Liver (tissue), 9 donors: ENCODE data around the gene EPHB2. TPM values are rescaled to one million over a fixed set of nuclear protein-coding genes. Genes with fewer than 3 reads are reported as not detected.

Experiments used
- DNase-seq: peaks from one replicate; pipeline ENCODE4 v3.0.0-alpha.2; 2017; ENCODE audit warnings: low spot score
- H3K27ac ChIP-seq, 2 donors: one replicate each; pipeline ENCODE4 v1.7.0; 2013; ENCODE audit warnings: inconsistent platforms in 2 of 2, low read length in 2 of 2, control low read depth in 1 of 2, low read depth in 1 of 2, mild to moderate bottlenecking in 1 of 2
- H3K27me3 ChIP-seq, 4 donors: one replicate each; pipeline versions ENCODE4 v1.6.1 to v1.7.0; 2013; ENCODE audit warnings: low read length in 3 of 4, inconsistent platforms in 1 of 4, mild to moderate bottlenecking in 1 of 4, moderate library complexity in 1 of 4; ENCODE audit not compliant: control insufficient read depth in 4 of 4, insufficient read depth in 4 of 4
- H3K36me3 ChIP-seq, 4 donors: one replicate each; pipeline versions ENCODE4 v1.6.1 to v1.7.0; 2013; ENCODE audit warnings: low read length in 3 of 4, mild to moderate bottlenecking in 3 of 4, low read depth in 1 of 4, moderate library complexity in 1 of 4; ENCODE audit not compliant: control insufficient read depth in 4 of 4, insufficient read depth in 3 of 4
- H3K4me1 ChIP-seq, 4 donors: one replicate each; pipeline versions ENCODE4 v1.6.1 to v1.7.0; 2013; ENCODE audit warnings: low read length in 3 of 4, mild to moderate bottlenecking in 3 of 4, moderate library complexity in 1 of 4; ENCODE audit not compliant: control insufficient read depth in 4 of 4, insufficient read depth in 4 of 4
- H3K4me3 ChIP-seq, 3 donors: one replicate each; pipeline versions ENCODE4 v1.6.1 to v1.7.0; 2013; ENCODE audit warnings: low read length in 3 of 3, control low read depth in 1 of 3, low read depth in 1 of 3, mild to moderate bottlenecking in 1 of 3
- H3K9ac ChIP-seq, 2 donors: one replicate each; pipeline ENCODE4 v1.7.0; 2013; ENCODE audit warnings: low read length in 2 of 2, mild to moderate bottlenecking in 2 of 2, moderate library complexity in 2 of 2, control low read depth in 1 of 2, low read depth in 1 of 2
- H3K9me3 ChIP-seq, 4 donors: one replicate each; pipeline versions ENCODE4 v1.6.1 to v1.7.0; 2013; ENCODE audit warnings: low read length in 3 of 4; ENCODE audit not compliant: control insufficient read depth in 4 of 4
- EGR1 ChIP-seq, 2 donors: IDR thresholded peaks; 2 replicates each; pipeline ENCODE4 v1.6.1; 2016 to 2018; ENCODE audit warnings: antibody characterized with exemption in 2 of 2, low read depth in 2 of 2
- FOXA1 ChIP-seq: IDR thresholded peaks from 2 replicates; pipeline ENCODE4 v1.6.1; 2016; ENCODE audit warnings: antibody characterized with exemption
- FOXA2 ChIP-seq: IDR thresholded peaks from 2 replicates; pipeline ENCODE4 v1.6.1; 2016; ENCODE audit warnings: antibody characterized with exemption
- GABPA ChIP-seq, 2 donors: IDR thresholded peaks in 1 of 2; conservative IDR thresholded peaks in 1 of 2; 2 replicates each; pipeline ENCODE4 v1.6.1; 2016; ENCODE audit warnings: antibody characterized with exemption in 2 of 2, mild to moderate bottlenecking in 1 of 2, moderate library complexity in 1 of 2
- HNF4A ChIP-seq, 2 donors: conservative IDR thresholded peaks; 2 replicates each; pipeline ENCODE4 v1.6.1; 2016; ENCODE audit warnings: antibody characterized with exemption in 2 of 2, mild to moderate bottlenecking in 2 of 2
- JUND ChIP-seq, 2 donors: IDR thresholded peaks; 2 replicates each; pipeline ENCODE4 v1.6.1; 2016; ENCODE audit warnings: antibody characterized with exemption in 2 of 2
- NR2F2 ChIP-seq: IDR thresholded peaks from 2 replicates; pipeline ENCODE4 v1.6.1; 2016; ENCODE audit warnings: antibody characterized with exemption
- RAD21 ChIP-seq, 2 donors: IDR thresholded peaks; 2 replicates each; pipeline ENCODE4 v1.6.1; 2016; ENCODE audit warnings: antibody characterized with exemption in 2 of 2, mild to moderate bottlenecking in 2 of 2
- TAF1 ChIP-seq: conservative IDR thresholded peaks from 2 replicates; pipeline ENCODE4 v1.6.1; 2016; ENCODE audit warnings: antibody characterized with exemption, mild to moderate bottlenecking
- WGBS: extraction: QIAGEN DNeasy Blood & Tissue Kit; methylation state at CpG from one replicate; pipeline ENCODE4 v1.1.7; 2013; 5-methylcytosine and 5-hydroxymethylcytosine counted together
- polyA plus RNA-seq, 2 donors: library from polyadenylated mRNA; stranded (reverse) in 1 of 2; unstranded in 1 of 2; fragments of 200-250 nt in 1 of 2; fragments of >200 nt in 1 of 2; fragmentation: Nextera tagmentation in 1 of 2; extraction: Ambion mirVana in 1 of 2; gene quantifications; one replicate each; pipeline versions ENCODE4 v1.2.1 to v1.2.3, GENCODE V29; 2013 to 2015
- total RNA-seq, 2 donors: library from RNA; depleted of rRNA; stranded (reverse); fragments of >200 nt; gene quantifications; one replicate each; pipeline ENCODE4 v1.2.3, GENCODE V29; 2014
- TF ChIP-seq, protein P1 (sequence below): IDR thresholded peaks from 2 replicates; pipeline ENCODE4 v1.6.1; 2016; ENCODE audit warnings: antibody characterized with exemption, mild to moderate bottlenecking
- TF ChIP-seq, protein P2 (sequence below): IDR thresholded peaks from 2 replicates; pipeline ENCODE4 v1.6.1; 2016; ENCODE audit warnings: antibody characterized with exemption
- TF ChIP-seq, protein P3 (sequence below): fragments of 150-350 bp; IDR thresholded peaks from 2 replicates; pipeline ENCODE4 v1.5.1; 2017; ENCODE audit warnings: improper control_type of control experiment, low read depth, low read length; ENCODE audit not compliant: missing input control
- TF ChIP-seq, protein P4 (sequence below): IDR thresholded peaks from 2 replicates; pipeline ENCODE4 v1.6.1; 2016; ENCODE audit warnings: antibody characterized with exemption
- TF ChIP-seq, protein P5 (sequence below): IDR thresholded peaks from 2 replicates; pipeline ENCODE4 v1.6.1; 2016; ENCODE audit warnings: antibody characterized with exemption
- donor health status: healthy.
- donor health status: healthy.
- donor health status: healthy.
- donor health status: healthy.
- donor health status: healthy.

The EPHB2 gene
- total and polyA plus RNA-seq, 4 donors = 0.07 to 1.0 (median 0.38) TPM

DNA sequence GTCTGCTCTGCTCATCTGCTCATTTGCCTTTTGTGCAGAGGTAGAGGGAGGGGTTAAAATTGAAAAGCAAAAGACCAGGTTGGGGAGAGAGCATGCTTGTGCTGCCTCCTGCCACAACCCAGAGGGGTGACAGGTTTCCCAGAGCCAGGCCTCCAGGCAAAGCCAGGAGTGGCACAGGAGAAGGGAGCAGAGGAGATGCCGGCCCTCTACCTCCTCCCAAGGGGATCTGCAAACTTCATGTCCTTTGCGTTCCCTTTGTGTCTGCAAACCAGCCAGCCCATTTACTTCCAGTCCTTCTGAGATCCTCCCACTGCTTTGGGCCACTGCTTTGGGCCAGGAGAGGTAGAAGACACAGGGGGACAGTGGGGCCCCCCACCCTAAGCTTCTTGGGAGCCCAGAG is 67.8 kb downstream of the EPHB2 start (continued):
- TF ChIP-seq, protein P1, sequence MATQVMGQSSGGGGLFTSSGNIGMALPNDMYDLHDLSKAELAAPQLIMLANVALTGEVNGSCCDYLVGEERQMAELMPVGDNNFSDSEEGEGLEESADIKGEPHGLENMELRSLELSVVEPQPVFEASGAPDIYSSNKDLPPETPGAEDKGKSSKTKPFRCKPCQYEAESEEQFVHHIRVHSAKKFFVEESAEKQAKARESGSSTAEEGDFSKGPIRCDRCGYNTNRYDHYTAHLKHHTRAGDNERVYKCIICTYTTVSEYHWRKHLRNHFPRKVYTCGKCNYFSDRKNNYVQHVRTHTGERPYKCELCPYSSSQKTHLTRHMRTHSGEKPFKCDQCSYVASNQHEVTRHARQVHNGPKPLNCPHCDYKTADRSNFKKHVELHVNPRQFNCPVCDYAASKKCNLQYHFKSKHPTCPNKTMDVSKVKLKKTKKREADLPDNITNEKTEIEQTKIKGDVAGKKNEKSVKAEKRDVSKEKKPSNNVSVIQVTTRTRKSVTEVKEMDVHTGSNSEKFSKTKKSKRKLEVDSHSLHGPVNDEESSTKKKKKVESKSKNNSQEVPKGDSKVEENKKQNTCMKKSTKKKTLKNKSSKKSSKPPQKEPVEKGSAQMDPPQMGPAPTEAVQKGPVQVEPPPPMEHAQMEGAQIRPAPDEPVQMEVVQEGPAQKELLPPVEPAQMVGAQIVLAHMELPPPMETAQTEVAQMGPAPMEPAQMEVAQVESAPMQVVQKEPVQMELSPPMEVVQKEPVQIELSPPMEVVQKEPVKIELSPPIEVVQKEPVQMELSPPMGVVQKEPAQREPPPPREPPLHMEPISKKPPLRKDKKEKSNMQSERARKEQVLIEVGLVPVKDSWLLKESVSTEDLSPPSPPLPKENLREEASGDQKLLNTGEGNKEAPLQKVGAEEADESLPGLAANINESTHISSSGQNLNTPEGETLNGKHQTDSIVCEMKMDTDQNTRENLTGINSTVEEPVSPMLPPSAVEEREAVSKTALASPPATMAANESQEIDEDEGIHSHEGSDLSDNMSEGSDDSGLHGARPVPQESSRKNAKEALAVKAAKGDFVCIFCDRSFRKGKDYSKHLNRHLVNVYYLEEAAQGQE = no peak
- no peak for TF ChIP-seq EGR1 (IDR thresholded peaks at IDR 0.05; ENCODE audit: low read depth in 2 of 2)
- TF ChIP-seq HNF4A (conservative IDR thresholded peaks at IDR 0.05) = no peak
- TF ChIP-seq FOXA1 = no peak
- no peak for TF ChIP-seq GABPA (IDR thresholded peaks at IDR 0.05 in 1 of 2, conservative IDR thresholded peaks at IDR 0.05 in 1 of 2)
- TF ChIP-seq, protein P2, sequence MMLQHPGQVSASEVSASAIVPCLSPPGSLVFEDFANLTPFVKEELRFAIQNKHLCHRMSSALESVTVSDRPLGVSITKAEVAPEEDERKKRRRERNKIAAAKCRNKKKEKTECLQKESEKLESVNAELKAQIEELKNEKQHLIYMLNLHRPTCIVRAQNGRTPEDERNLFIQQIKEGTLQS = no peak

DNA sequence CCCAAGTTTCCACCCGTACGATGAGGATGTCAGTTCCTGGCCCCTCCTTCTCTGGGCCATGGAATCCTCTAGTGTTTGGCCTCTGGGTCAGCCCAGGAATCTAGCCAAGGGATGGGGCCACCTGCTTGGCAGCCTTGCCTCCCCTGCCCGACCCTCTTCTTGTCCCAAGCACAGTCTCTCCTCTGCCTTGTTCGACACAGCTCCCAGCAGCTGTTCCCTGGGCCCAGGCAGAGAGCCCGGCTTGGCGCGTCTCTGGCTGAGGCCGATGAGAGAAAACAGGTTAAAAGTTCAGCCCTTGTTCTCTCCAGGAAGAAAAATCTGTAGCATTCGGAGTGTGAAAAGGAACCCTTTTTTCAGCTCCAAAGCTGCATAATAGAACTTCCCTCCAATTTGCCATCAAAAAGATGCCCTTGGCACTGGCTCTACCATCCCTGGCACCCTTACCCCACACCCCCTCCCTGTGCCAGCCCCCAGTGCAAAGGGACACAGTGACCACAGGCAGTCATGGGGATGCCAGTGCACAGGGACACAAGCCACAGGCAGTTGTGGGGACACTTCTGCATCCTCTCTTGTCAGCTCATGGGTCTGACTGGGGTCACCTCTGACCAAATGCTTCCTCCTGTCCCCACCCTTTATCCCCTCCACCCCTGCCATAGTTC is 68.4 kb downstream of the EPHB2 start:
- H3K27me3 ChIP-seq = no peaks in the 10 kb centered on the region
- no peak overlapping the region for H3K27ac ChIP-seq
- TF ChIP-seq, protein P3, sequence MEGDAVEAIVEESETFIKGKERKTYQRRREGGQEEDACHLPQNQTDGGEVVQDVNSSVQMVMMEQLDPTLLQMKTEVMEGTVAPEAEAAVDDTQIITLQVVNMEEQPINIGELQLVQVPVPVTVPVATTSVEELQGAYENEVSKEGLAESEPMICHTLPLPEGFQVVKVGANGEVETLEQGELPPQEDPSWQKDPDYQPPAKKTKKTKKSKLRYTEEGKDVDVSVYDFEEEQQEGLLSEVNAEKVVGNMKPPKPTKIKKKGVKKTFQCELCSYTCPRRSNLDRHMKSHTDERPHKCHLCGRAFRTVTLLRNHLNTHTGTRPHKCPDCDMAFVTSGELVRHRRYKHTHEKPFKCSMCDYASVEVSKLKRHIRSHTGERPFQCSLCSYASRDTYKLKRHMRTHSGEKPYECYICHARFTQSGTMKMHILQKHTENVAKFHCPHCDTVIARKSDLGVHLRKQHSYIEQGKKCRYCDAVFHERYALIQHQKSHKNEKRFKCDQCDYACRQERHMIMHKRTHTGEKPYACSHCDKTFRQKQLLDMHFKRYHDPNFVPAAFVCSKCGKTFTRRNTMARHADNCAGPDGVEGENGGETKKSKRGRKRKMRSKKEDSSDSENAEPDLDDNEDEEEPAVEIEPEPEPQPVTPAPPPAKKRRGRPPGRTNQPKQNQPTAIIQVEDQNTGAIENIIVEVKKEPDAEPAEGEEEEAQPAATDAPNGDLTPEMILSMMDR = no peak
- TF ChIP-seq FOXA2 (no peak), TAF1 (no peak), JUND (IDR thresholded peaks at IDR 0.05) (no peak), RAD21 (IDR thresholded peaks at IDR 0.05) (no peak)
- TF ChIP-seq, protein P4, sequence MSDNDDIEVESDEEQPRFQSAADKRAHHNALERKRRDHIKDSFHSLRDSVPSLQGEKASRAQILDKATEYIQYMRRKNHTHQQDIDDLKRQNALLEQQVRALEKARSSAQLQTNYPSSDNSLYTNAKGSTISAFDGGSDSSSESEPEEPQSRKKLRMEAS = no peak
- H3K4me3 ChIP-seq = no peak overlapping the region
- no peaks in the 10 kb centered on the region for H3K4me1 ChIP-seq
- no peak overlapping the region for H3K9ac ChIP-seq
- no peaks in the 10 kb centered on the region for H3K36me3 ChIP-seq
- no peaks in the 10 kb centered on the region for H3K9me3 ChIP-seq
- WGBS = 56% methylated on average over 9 of the region's 9 CpGs
- DNase-seq = no peak

DNA sequence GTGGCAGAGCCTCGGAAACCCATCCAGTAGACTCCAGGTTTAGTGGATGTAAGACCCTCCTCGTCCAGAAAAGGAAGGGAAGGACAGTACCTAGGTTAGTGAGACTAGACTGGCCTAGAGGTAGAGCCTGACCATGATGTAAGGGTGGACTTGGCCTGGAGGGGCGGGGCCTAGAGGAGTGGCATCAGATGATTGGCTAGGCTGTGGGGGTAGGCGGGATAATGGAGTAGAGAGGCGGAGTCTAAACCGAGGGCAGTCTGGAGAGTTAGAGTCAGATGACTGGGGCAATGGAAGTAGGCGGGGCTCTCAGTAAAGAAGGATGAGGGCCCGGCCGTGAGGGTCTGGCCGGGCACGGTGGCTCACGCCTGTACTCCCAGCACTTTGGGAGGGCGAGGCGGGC is 70.1 kb downstream of the EPHB2 start:
- Histone ChIP-seq H3K27ac (no peak overlapping the region), H3K4me1 (no peaks in the 10 kb centered on the region), H3K9ac (no peak overlapping the region), H3K4me3 (no peak overlapping the region), H3K9me3 (no peaks in the 10 kb centered on the region), H3K27me3 (no peaks in the 10 kb centered on the region), H3K36me3 (no peaks in the 10 kb centered on the region)
- DNase-seq = peak; percentile 40
- 84% methylated on average over 14 of the region's 14 CpGs for WGBS
- TF ChIP-seq HNF4A (conservative IDR thresholded peaks at IDR 0.05) (no peak), FOXA1 (no peak), GABPA (IDR thresholded peaks at IDR 0.05 in 1 of 2, conservative IDR thresholded peaks at IDR 0.05 in 1 of 2) (no peak), NR2F2 (no peak), RAD21 (IDR thresholded peaks at IDR 0.05) (no peak), JUND (IDR thresholded peaks at IDR 0.05) (no peak), TAF1 (no peak)
- TF ChIP-seq, protein P5, sequence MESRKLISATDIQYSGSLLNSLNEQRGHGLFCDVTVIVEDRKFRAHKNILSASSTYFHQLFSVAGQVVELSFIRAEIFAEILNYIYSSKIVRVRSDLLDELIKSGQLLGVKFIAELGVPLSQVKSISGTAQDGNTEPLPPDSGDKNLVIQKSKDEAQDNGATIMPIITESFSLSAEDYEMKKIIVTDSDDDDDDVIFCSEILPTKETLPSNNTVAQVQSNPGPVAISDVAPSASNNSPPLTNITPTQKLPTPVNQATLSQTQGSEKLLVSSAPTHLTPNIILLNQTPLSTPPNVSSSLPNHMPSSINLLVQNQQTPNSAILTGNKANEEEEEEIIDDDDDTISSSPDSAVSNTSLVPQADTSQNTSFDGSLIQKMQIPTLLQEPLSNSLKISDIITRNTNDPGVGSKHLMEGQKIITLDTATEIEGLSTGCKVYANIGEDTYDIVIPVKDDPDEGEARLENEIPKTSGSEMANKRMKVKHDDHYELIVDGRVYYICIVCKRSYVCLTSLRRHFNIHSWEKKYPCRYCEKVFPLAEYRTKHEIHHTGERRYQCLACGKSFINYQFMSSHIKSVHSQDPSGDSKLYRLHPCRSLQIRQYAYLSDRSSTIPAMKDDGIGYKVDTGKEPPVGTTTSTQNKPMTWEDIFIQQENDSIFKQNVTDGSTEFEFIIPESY = no peak
- TF ChIP-seq, protein P4 = no peak
